K562 (cell line): ENCODE data around the gene GRAMD1B. TPM values are rescaled to one million over a fixed set of nuclear protein-coding genes. Genes with fewer than 3 reads are reported as not detected.

Experiments used
- ATAC-seq: fragments of 200-7000 bp; cut with Tn5 transposase; 3 replicates; pipeline ENCODE4 v1.9.1; 2020; ENCODE audit warnings: moderate library complexity
- BruUV-seq: library from RNA; stranded (reverse); fragments of 400-500 nt; replicated peaks from 2 replicates; lab custom pipeline; 2021; lab: Mats Ljungman, UMichigan
- CTCF ChIA-PET: fragments of 300-600 bp; formaldehyde crosslinking; extraction: SDS; loops from one replicate; lab custom pipeline; 2021; ENCODE audit warnings: low intra/inter-chr PET ratio; lab: Yijun Ruan, JAX
- POLR2A ChIA-PET: fragments of 300-600, 350-650 bp; sonication (Branson Sonifier 250); formaldehyde crosslinking; extraction: SDS; loops from one replicate; lab custom pipeline; 2021; ENCODE audit warnings: antibody characterized with exemption, inconsistent platforms; lab: Yijun Ruan, JAX
- DNase-seq, 4 experiments: peaks; one replicate each; pipeline versions ENCODE4 v3.0.0 to v3.0.0-alpha.2; 2011 to 2018; ENCODE audit warnings: low spot score in 3 of 4, mixed read lengths in 3 of 4; ENCODE audit errors: extremely low read depth in 1 of 4
- FAIRE-seq: peaks from 2 replicates; lab custom pipeline; 2011; peaks lifted over from hg19 to GRCh38; lab: Jason Lieb, UNC
- H2AFZ ChIP-seq: 2 replicates; pipeline ENCODE4 v1.6.0; 2011; ENCODE audit warnings: low read depth, low read length, control low read depth, inconsistent platforms
- H3K27ac ChIP-seq: fragments of 200-600 bp; 3 replicates; pipeline ENCODE4 v1.8.0; 2011; ENCODE audit warnings: low read depth, mild to moderate bottlenecking, control low read depth, inconsistent platforms, low read length, moderate library complexity, mixed read lengths; ENCODE audit errors: extremely low read depth
- H3K27me3 ChIP-seq, 2 experiments: fragments of 300-600 bp in 1 of 2; 2 replicates in 1 of 2; 3 replicates in 1 of 2; pipeline versions ENCODE4 v1.6.0 to v1.8.0; 2011; ENCODE audit warnings: inconsistent platforms in 2 of 2, low read length in 2 of 2, mild to moderate bottlenecking in 1 of 2, mixed read lengths in 1 of 2, moderate library complexity in 1 of 2; ENCODE audit not compliant: control insufficient read depth in 2 of 2, insufficient read depth in 2 of 2
- H3K36me3 ChIP-seq: fragments of 300-600 bp; 3 replicates; pipeline ENCODE4 v1.8.0; 2011; ENCODE audit warnings: mild to moderate bottlenecking, low read length, inconsistent platforms; ENCODE audit not compliant: control insufficient read depth, insufficient read depth
- H3K4me1 ChIP-seq, 2 experiments: fragments of 200-600 bp in 1 of 2; replicated peaks in 1 of 2; 2 replicates in 1 of 2; 3 replicates in 1 of 2; pipeline versions ENCODE4 v1.5.1 to v1.8.0; 2011; ENCODE audit warnings: inconsistent platforms in 2 of 2, low read length in 2 of 2, mild to moderate bottlenecking in 1 of 2, mixed read lengths in 1 of 2, moderate library complexity in 1 of 2; ENCODE audit not compliant: control insufficient read depth in 2 of 2, insufficient read depth in 2 of 2
- H3K4me2 ChIP-seq: 2 replicates; pipeline ENCODE4 v1.6.1; 2011; ENCODE audit warnings: low read length, control low read depth, inconsistent platforms, mixed read lengths; ENCODE audit not compliant: insufficient read depth
- H3K4me3 ChIP-seq: fragments of 200-600 bp; sonication (generic), shearing (Covaris generic); 2 replicates; pipeline ENCODE4 v1.5.1; 2016; ENCODE audit warnings: control low read depth, inconsistent platforms
- H3K79me2 ChIP-seq: fragments of 200-600 bp; 3 replicates; pipeline ENCODE4 v1.8.0; 2011; ENCODE audit warnings: low read length, inconsistent platforms; ENCODE audit not compliant: control insufficient read depth, insufficient read depth
- H3K9ac ChIP-seq, 2 experiments: 2 replicates each; pipeline versions ENCODE4 v1.6.0 to v1.6.1; 2011; ENCODE audit warnings: low read depth in 2 of 2, low read length in 2 of 2, control low read depth in 1 of 2, inconsistent platforms in 1 of 2, mild to moderate bottlenecking in 1 of 2, mixed read lengths in 1 of 2; ENCODE audit not compliant: insufficient read depth in 1 of 2
- H3K9me1 ChIP-seq: one replicate; pipeline ENCODE4 v1.6.0; 2011; ENCODE audit warnings: inconsistent platforms, mild to moderate bottlenecking, low read length, moderate library complexity; ENCODE audit not compliant: control insufficient read depth, insufficient read depth
- H3K9me3 ChIP-seq: replicated peaks from 2 replicates; pipeline ENCODE4 v1.5.1; 2011; ENCODE audit warnings: low read depth, low read length, inconsistent platforms; ENCODE audit not compliant: control insufficient read depth, insufficient read depth
- H4K20me1 ChIP-seq: replicated peaks from 2 replicates; pipeline ENCODE4 v1.6.1; 2011; ENCODE audit warnings: low read length, inconsistent platforms, mixed read lengths; ENCODE audit not compliant: control insufficient read depth, insufficient read depth
- CHAMP1 ChIP-seq: fragments of 450-650 bp; IDR thresholded peaks from 2 replicates; pipeline ENCODE4 v1.6.1; 2016; ENCODE audit warnings: mild to moderate bottlenecking
- CHD1 ChIP-seq: fragments of 200-600 bp; sonication (generic); IDR thresholded peaks from one replicate; pipeline ENCODE4 v1.6.1; 2012; ENCODE audit warnings: mild to moderate bottlenecking, moderate library complexity, low read length, inconsistent platforms
- HMGXB4 ChIP-seq: sonication (generic); formaldehyde crosslinking; IDR thresholded peaks from 2 replicates; pipeline ENCODE4 v1.8.1; 2023; ENCODE audit warnings: mild to moderate bottlenecking, missing genetic modification reagents
- PRDM10 ChIP-seq: fragments of 450-650 bp; IDR thresholded peaks from 2 replicates; pipeline ENCODE4 v1.6.1; 2018; ENCODE audit not compliant: partially characterized antibody
- RB1 ChIP-seq: fragments of 450-650 bp; IDR thresholded peaks from 2 replicates; pipeline ENCODE4 v1.6.1; 2017; ENCODE audit warnings: low read depth, mild to moderate bottlenecking
- RBM39 ChIP-seq: fragments of 200-400 bp; formaldehyde crosslinking; optimal IDR thresholded peaks from 2 replicates; pipeline ENCODE3; 2018; ENCODE audit warnings: low read depth, low read length
- SIN3A ChIP-seq, 2 experiments: fragments of 150-350 bp in 1 of 2; IDR thresholded peaks; 2 replicates each; pipeline ENCODE4 v1.6.1; 2011 to 2016; ENCODE audit warnings: borderline replicate concordance in 2 of 2, low read depth in 2 of 2, low read length in 2 of 2, mild to moderate bottlenecking in 2 of 2, moderate library complexity in 2 of 2; ENCODE audit not compliant: control insufficient read depth in 1 of 2
- SMARCA5 ChIP-seq: fragments of 450-650 bp; IDR thresholded peaks from 2 replicates; pipeline ENCODE4 v1.6.1; 2016
- TBP ChIP-seq: optimal IDR thresholded peaks from 2 replicates; pipeline ENCODE3; 2011; ENCODE audit warnings: low read depth, low read length, improper control_type of control experiment
- ZNF408 ChIP-seq: fragments of 250-450 bp; sonication (Bioruptor Pico); IDR thresholded peaks from 2 replicates; pipeline ENCODE4 v1.4.0; 2020; ENCODE audit warnings: low read depth, mild to moderate bottlenecking, moderate library complexity
- ZNF75A ChIP-seq: fragments of 450-650 bp; formaldehyde crosslinking; IDR thresholded peaks from 2 replicates; pipeline ENCODE4 v1.4.0; 2020; ENCODE audit warnings: mild to moderate bottlenecking
- WGBS: fragments of 100-300 bp; shearing (Covaris generic); methylation state at CpG from one replicate; pipeline ENCODE4 v1.1.6; 2016; ENCODE audit warnings: low coverage, mixed read lengths; ENCODE audit not compliant: insufficient coverage; ENCODE audit errors: missing lambda C conversion rate; 5-methylcytosine and 5-hydroxymethylcytosine counted together
- in situ Hi-C: fragments of 300-500 bp; cut with MboI; formaldehyde crosslinking; loops from 4 replicates; pipeline ENCODE4 v1.15.0; 2018; ENCODE audit warnings: inconsistent platforms, mixed read lengths
- intact Hi-C: fragments of 100-400 bp; cut with micrococcal nuclease; formaldehyde crosslinking; loops from 2 replicates; pipeline ENCODE4 v1.14.2; 2022
- polyA plus RNA-seq, 8 experiments: library from polyadenylated mRNA; depleted of rRNA in 4 of 8; stranded (reverse) in 5 of 8; unstranded in 3 of 8; fragments of >200 nt; fragmentation: Nextera tagmentation in 2 of 8; fragmentation: Illumina TruSeq in 1 of 8; extraction: Ambion mirVana in 2 of 8; extraction: Trizol in 1 of 8; gene quantifications; 2 replicates each; pipeline versions ENCODE4 v1.2.1 to v1.2.3, GENCODE V29; 2011 to 2014; ENCODE audit warnings: inconsistent platforms in 1 of 8, missing spikeins in 1 of 8
- total RNA-seq, 7 experiments: library from RNA; depleted of rRNA in 6 of 7; stranded (reverse); fragments of >200 nt in 6 of 7; fragmentation: Illumina TruSeq in 2 of 7; extraction: Trizol in 2 of 7; gene quantifications; 2 replicates each; pipeline versions ENCODE4 v1.2.1 to v1.2.3, GENCODE V29; 2011 to 2021; ENCODE audit warnings: low replicate concordance in 1 of 7

GRAMD1B gene
- total and polyA plus RNA-seq, 9 of the 15 experiments (the other 6 are each of a cell fraction or from before 2014, with no cell fraction given), result 0.31 TPM; not detected in 8

- Histone ChIP-seq H3K9ac (no peak overlapping the region), H3K27ac (no peak overlapping the region), H3K4me3 (no peak overlapping the region), H3K27me3 (no peaks in the 10 kb centered on the region), H3K79me2 (no peaks in the 10 kb centered on the region), H2AFZ (no peak overlapping the region), H3K4me1 (no peaks in the 10 kb centered on the region), H3K9me1 (no peaks in the 10 kb centered on the region), H3K9me3 (no peaks in the 10 kb centered on the region), H3K4me2 (no peak overlapping the region), H3K36me3 (no peaks in the 10 kb centered on the region), H4K20me1 (no peaks in the 10 kb centered on the region)
- WGBS, result 0% methylated on average over 1 of the region's 1 CpG
- FAIRE-seq (no peak), DNase-seq (no peak), ATAC-seq (no peak)
- intact Hi-C loops, result no loop called here
- ChIA-PET POLR2A (no interaction called here), CTCF (no interaction called here)
- BruUV-seq, result no TSS peak
- in situ Hi-C loops, result no loop called here
- TF ChIP-seq ZNF408 (CRISPR knock-in tag), result no peak
- TF ChIP-seq HMGXB4, result no peak
- TF ChIP-seq PRDM10, result no peak
- TF ChIP-seq TBP, result no peak
- no peak for TF ChIP-seq SMARCA5
- no peak for TF ChIP-seq RBM39
- no peak for TF ChIP-seq CHAMP1
- TF ChIP-seq CHD1, result no peak
- TF ChIP-seq ZNF75A (CRISPR knock-in tag), result no peak
- no peak for TF ChIP-seq RB1
- no peak for TF ChIP-seq SIN3A (IDR thresholded peaks at IDR 0.05; ENCODE audit: borderline replicate concordance in 2 of 2, control insufficient read depth in 1 of 2, low read depth in 2 of 2, low read length in 2 of 2)
These were observed 235.2 kb downstream of the GRAMD1B start for GRCh38 chr11:123665306-123665705.
